ENCODE results near the gene PCSK4.
"Not testable (repeated sequence)": the region's sequence is repeated elsewhere in the genome, so short reads cannot be mapped to it uniquely, and the experiment has no call there.

Gene PCSK4

DNA sequence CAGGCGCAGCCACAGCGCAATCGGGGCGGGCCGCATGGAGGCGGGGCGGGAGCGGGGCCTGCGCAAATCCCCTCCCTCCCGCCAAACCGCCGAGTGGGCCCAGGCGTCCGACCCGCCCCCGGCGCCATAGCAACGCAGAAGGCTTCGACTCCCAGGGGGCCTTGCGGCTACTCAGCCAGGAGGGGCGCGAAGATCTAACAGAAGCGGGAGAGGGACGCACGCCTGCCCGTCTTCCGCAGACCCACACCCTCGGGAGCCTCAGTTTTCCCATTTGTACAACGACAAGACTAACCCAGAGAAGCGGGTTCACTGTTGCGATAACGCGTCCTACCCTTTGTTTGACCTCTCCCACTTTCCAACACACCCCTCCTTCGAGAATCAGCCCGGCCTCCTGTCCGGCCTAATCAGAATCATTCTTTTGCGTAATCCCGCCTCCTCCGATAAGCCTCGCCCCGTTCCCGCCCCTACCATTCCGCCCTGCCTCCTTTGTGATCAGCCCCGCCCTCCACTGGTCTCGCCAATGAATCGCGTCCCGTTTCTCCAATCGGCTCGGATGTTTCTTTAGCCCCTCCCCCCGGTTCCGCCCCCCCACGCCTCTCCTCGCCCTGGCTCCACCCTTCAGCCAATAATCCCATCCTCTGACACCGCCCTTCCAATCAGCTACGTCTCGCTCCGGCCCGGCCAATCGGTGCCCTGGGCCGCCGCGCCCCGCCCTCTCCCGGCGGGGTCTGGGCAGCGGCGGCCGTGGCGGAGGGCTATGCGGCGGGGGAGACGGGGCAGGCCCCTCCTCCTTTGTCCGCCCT lies at the start of gene PCSK4:
Gene PCSK4 (minus strand): TSS at position 40 of the 803 bp plus-strand sequence. CDS start 4 bp downstream, at position 36.
- peak; percentile 97 for DNase-seq

DNA sequence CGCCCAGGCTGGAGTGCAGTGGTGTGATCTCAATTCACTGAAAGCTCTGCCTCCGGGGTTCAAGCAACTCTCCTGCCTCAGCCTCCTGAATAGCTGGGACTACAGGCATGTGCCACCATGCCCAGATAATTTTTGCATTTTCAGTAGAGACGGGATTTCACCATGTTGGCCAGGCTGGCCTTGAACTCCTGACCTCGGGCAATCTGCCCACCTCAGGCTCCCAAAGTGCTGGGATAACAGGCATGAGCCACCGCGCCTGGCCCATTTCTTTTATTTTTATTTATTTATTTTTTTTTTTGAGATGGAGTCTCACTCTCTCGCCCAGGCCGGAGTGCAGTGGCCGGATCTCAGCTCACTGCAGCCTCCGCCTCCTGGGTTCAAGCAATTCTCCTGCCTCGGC lies 49.6 kb upstream of the PCSK4 start:
- DNase-seq: not testable (repeated sequence)

DNA sequence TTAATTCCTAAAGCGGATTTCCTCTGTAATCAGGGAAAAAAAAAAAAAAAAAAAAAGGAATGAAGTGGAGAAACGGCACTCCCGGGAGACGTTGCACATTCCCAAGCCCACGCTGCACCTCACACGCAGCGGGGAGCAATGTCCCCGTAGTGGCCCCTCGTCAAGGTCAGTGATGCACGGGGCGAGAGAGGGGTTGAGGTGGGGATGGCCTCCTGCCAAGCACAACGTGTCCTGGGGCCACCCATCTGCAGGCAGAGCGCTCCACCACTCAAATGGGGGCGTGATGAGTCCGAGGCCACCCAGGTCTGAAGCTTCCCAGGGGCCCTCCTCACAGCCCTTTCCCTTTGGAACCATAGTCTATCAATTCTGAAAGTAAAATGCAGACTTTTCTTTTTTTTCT lies 48.8 kb upstream of the PCSK4 start:
- no peak for DNase-seq

GRCh38 chr19:1535699-1536098 lies 45.5 kb upstream of the PCSK4 start:
- DNase-seq: not testable (repeated sequence)

GRCh38 chr19:1534972-1535371 lies 44.8 kb upstream of the PCSK4 start:
- no peak for DNase-seq

DNA sequence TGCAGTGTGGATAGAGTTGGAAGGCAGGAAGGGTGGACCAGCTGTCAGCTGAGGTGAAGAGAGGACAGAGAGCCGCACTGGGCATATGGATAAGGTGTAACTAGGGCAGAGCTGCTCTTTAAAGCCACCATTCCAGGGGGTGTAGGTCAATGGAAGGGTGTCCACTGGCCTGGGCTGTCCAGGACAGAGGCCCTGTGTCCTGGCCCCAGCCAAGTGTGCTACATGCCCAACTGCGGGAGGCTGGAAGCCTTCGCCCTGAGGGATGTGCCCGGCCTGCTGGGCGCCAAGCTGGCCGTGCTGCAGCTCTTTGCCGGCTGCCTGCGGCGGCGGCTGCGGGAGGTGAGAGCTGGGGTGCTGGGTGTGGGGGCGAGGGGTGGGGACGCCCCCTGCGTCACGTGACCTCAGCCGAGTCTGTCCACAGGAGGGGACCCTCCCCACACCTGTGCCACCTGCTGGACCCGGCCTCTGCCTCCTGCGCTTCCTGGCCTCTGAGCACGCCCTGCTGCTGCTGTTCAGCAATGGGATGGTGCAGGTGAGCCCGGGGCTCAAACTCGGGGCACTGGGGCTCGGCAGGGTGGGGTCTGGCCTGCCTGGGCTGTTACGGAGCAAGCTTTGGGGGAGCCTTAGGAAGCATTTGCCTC lies 43.5 kb upstream of the PCSK4 start:
- no peak for DNase-seq

GRCh38 chr19:1532003-1532402 lies 41.9 kb upstream of the PCSK4 start:
- no peak for DNase-seq

DNA sequence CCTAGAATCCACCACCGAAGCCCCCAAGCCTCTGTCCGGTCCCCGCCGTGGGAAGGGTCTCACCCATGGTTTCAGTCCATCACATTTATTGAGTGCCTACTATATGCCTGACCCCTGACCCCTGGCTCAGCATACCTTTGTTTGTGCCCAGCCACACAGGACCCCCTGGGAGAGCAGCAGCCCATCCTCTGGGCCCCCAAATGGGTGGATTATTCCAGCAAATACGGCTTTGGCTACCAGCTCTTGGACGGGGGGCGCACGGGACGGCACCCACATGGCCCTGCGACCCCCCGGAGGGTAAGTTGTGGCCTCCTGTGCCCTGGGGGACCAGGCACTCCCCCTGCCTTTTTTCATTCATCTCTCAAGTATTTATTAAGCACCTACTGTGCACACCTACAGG lies 41.4 kb upstream of the PCSK4 start:
- DNase-seq: no peak

- not testable (repeated sequence) for DNase-seq
These were observed 40.7 kb upstream of the PCSK4 start for GRCh38 chr19:1530856-1531255.

GRCh38 chr19:1529430-1529816 lies 39.3 kb upstream of the PCSK4 start:
- no peak for DNase-seq

- DNase-seq: no peak
These were observed 38.7 kb upstream of the PCSK4 start for GRCh38 chr19:1528596-1529429.

- no peak for DNase-seq
These were observed 37.6 kb upstream of the PCSK4 start for GRCh38 chr19:1527650-1528309.

DNA sequence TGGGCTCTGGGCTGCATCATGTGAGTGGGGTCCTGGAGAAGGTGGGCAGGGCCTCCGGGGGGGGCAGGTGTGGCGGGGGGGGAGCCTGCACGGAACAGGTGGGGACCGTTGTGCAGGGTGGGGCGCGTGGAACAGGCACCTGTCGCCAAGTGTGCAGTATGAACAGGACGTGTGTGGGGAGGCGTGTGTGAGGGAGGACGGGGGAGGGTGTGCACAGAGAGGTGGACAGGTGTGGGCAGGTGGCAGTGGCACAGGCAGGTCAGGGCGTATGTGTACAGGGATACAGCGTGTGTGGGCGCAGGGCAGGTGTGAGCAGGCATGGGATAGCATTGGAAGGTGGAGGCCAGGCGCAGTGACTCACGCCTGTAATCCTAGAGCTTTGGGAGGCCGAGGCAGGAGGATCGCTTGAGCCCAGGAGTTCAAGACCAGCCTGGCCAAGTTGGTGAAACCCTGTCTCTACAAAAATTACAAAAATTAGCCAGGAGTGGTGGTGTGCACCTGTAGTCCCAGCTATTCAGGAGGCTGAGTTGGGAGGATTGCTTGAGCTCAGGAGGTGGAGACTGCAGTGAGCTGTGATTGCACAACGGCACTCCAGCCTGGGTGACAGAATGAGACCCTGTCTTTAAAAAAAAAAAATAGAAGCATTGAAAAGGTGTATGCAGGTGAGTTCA lies 37.0 kb upstream of the PCSK4 start:
- no peak for DNase-seq

DNA sequence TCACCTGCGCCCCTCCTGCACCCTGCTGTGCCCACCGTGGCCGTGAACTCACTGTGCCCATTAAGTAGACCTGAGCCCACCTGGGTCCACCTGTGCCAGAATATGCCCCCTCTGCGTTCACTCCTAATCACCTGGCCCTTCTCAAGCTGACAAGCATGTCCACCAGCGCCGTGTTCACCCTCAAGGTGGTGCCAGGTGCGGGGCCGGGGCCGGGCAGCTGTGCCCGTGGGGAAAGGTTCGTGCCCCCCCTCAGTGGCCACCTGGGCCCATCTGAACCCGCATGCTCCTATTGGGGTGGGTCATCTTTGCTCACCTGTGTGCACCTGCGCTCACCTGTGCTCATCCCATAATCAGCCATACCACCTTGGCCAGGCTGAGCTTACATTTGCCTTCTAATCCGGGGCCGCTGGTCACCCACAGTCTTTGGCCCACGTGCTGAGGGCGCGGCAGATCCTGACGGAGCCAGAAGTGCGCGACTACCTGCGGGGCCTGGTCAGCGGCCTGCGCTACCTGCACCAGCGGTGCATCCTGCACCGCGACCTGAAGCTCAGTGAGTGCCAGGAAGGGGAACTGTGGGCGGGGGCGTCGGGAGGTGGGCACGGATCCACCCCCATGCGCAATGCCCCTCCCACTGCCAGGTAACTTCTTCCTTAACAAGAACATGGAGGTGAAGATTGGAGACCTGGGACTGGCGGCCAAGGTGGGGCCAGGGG lies 36.1 kb upstream of the PCSK4 start:
- no peak for DNase-seq

DNA sequence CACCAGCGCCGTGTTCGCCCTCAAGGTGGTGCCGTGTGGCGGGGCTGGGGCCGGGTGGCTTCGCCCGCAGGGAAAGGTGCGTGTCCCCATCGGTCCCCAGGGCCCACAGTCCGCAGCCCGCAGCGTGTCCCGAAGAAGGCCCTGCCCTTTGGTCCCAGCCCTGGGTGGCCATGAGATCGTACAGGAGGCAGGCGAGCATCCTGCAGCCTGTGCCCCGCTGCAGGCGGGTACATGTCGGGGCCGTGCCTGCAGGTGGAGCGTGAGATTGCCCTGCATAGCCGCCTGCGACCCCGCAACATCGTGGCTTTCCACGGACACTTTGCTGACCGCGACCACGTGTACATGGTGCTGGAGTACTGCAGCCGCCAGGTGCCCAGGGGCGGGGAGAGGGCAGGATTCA lies 35.2 kb upstream of the PCSK4 start:
- no peak for DNase-seq

- DNase-seq: no peak
These were observed 34.8 kb upstream of the PCSK4 start for GRCh38 chr19:1524972-1525325.

GRCh38 chr19:1524287-1524971 lies 34.3 kb upstream of the PCSK4 start:
- no peak for DNase-seq

GRCh38 chr19:1523412-1524286 lies 33.5 kb upstream of the PCSK4 start, which contains the start of gene PLK5:
TSS of gene PLK5 (plus strand) at chr19:1524077. CDS start at chr19:1526997, 2,920 bp downstream.
- no peak for DNase-seq

- no peak for DNase-seq
These were observed 32.7 kb upstream of the PCSK4 start for GRCh38 chr19:1522838-1523237.

- DNase-seq: no peak
These were observed 31.9 kb upstream of the PCSK4 start for GRCh38 chr19:1522061-1522460.

Data from activated CD4-positive, CD25-positive, alpha-beta regulatory T cell treated with anti-CD3 and anti-CD28 coated beads, Interleukin-2, amount 50 U/mL, for 72 hours (primary cell).